HL-60/S4 (cell line): ENCODE measurements around the gene PUS10.
"Not testable (repeated sequence)": the region's sequence is repeated elsewhere in the genome, so short reads cannot be mapped to it uniquely, and the experiment has no call there.

Experiments
- in situ Hi-C: fragments of 300-500 bp; cut with MboI; formaldehyde crosslinking; loops from 2 replicates; pipeline ENCODE4 v1.14.3; 2022; ENCODE audit warnings: low sequenced_read_pairs

PUS10 gene

DNA sequence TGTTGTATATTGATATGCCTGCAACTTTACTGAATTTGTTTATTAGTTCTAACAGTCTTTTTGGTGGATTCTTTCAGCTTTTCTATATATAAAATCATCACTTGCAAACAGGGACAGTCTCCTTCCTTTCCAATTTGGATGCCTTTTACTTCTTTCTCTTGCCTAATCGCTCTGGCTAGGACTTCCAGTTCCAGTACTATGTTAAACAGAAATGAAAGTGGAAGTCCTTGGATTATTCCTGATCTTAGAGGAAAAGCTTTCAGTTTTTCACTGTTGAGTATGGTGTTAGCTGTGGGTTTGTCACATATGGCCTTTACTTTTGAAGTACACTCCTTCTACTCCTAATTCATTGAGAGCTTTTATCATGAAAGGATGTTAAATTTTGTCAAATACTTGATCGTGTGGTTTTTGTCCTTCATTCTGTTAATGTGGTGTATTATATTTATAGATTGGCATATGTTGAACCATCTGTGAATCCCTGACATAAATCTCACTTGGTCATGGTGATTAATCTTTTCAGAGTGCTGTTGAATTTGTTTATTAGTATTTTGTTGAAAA lies 83.8 kb downstream of the PUS10 start:
- in situ Hi-C loops = no loop called here

DNA sequence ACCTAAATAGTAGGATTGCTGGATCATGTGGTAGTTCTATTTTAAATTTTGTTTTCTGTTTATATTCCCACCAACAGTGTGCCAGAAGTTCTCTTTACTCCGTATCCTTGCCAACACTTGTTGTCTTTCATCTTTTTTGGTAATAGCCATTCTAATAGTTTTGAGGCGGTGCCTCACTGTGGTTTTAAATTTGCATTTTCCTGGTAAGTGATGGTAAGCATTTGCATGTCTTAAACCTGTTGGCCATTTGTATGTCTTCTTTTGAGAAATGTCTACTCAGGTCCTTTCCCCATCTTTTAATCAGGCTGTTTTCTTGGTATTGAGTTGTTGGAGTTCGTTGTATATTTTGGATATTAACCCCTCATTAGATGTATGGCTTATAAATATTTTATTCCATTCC lies 85.1 kb downstream of the PUS10 start:
- in situ Hi-C loops = no loop called here

DNA sequence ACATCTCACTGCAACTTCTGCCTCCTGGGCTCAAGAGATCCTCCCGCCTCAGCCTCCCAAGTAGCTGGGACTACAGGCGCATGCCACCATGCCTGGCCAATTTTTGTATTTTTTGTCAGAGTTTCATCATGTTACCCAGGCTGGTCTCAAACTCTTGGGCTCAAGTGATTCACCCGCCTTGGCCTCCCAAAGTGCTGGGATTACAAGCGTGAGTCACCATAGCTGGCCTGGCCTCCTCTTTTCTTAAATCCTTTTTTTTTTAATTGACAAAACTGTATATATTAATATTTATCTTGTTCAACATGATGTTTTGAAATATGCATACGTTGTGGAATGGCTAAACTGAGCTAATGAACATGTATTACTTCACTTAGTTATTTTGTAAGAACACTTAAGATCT lies 86.0 kb downstream of the PUS10 start:
- in situ Hi-C loops = not testable (repeated sequence)

- in situ Hi-C loops = no loop called here
Observed at GRCh38 chr2:60926741-60927552, 91.1 kb downstream of the PUS10 start.

GRCh38 chr2:60925994-60926740 lies 91.9 kb downstream of the PUS10 start:
- in situ Hi-C loops = no loop called here

- in situ Hi-C loops = no loop called here
Observed at GRCh38 chr2:60907329-60907728, 110.7 kb downstream of the PUS10 start.

- in situ Hi-C loops = no loop called here
Observed at GRCh38 chr2:60906395-60906794, 111.7 kb downstream of the PUS10 start.

- in situ Hi-C loops = not testable (repeated sequence)
Observed at GRCh38 chr2:60905867-60906266, 112.2 kb downstream of the PUS10 start.

DNA sequence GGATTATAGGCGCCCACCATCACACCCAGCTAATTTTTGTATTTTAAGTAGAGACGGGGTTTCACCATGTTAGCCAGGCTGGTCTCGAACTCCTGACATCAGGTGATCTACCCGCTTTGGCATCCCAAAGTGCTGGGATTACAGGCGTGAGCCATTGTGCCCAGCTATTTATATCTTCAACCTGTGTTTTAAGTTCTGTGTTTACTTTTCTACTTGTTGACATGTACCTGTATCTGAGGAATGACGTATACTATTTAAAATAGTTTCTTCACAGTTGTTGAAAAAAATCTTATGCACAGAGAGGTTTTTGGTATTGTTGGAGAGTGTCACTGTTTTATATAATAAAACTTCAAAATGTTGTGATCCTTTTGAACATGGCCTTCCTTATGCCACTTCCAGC lies 116.8 kb downstream of the PUS10 start:
- in situ Hi-C loops = not testable (repeated sequence)

DNA sequence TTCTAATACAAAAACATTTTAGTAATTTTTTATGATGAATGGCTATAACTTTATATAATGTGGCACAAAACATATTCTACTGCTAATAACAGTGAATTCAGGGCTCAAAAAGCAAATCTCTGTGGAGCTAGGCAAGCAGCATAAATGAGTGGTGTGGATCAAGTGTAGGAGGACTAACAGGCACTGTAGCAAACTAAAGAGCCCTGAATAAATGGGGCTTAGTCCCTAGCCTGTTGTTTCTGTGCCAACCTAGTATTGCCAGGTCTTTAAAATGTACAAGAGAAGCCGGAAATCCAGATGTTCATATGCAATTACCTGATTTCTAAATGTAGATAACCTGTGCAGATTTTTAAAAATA lies 118.2 kb downstream of the PUS10 start:
- in situ Hi-C loops = no loop called here

DNA sequence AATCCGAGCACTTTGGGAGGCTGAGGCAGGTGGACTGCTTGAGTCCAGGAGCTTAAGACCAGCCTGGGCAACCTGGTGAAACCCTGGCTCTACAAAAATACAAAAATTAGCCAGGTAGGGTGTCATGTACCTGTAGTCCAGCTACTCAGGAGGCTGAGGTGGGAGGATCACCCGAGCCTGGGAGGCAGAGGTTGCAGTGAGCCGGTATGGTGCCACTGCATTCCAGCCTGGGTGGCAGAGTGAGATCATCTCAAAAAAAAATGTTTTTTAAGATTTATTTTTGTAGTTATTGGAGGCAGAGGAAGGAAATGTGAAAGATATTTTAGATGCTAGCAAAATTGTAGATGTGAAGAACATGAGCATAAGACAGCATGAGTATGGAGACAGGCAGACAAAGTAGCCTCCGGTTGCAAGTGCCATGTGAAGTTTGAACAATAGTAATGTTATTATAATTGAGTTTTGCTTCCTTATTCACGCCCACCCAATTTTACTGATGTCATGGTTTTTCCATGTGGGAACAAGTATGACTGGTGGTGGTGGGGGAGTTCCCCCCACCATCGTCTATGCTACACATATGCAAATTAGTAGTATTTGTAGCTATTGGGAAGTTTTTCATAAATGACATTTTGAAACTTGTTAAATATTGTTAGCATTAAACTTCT lies 118.7 kb downstream of the PUS10 start:
- in situ Hi-C loops = no loop called here

- in situ Hi-C loops = no loop called here
Observed at GRCh38 chr2:60898567-60898966, 119.5 kb downstream of the PUS10 start.
